Osteocyte (in vitro differentiated cells): ENCODE measurements around the gene ACOX3. TPM values are rescaled to one million over a fixed set of nuclear protein-coding genes. Genes with fewer than 3 reads are reported as not detected.
"Not testable (repeated sequence)": the region's sequence is repeated elsewhere in the genome, so short reads cannot be mapped to it uniquely, and the experiment has no call there.

Experiments
- DNase-seq: peaks from one replicate; pipeline ENCODE4 v3.0.0; 2021; ENCODE audit warnings: mixed read lengths; ENCODE audit not compliant: unreplicated experiment; ENCODE audit errors: extremely low spot score
- H3K27ac Mint-ChIP-seq: one replicate; pipeline ENCODE4 v1.8.0; 2021; ENCODE audit warnings: mild to moderate bottlenecking, mixed read lengths; ENCODE audit not compliant: unreplicated experiment
- H3K27me3 Mint-ChIP-seq: one replicate; pipeline ENCODE4 v1.8.0; 2021; ENCODE audit warnings: mixed read lengths; ENCODE audit not compliant: unreplicated experiment
- H3K36me3 Mint-ChIP-seq: one replicate; pipeline ENCODE4 v1.8.0; 2021; ENCODE audit warnings: mixed read lengths; ENCODE audit not compliant: unreplicated experiment
- H3K4me1 Mint-ChIP-seq: one replicate; pipeline ENCODE4 v1.8.0; 2021; ENCODE audit warnings: mixed read lengths; ENCODE audit not compliant: unreplicated experiment
- H3K4me3 Mint-ChIP-seq: one replicate; pipeline ENCODE4 v1.8.0; 2021; ENCODE audit warnings: mild to moderate bottlenecking, moderate library complexity, mixed read lengths; ENCODE audit not compliant: unreplicated experiment
- H3K9me3 Mint-ChIP-seq: one replicate; pipeline ENCODE4 v1.8.0; 2021; ENCODE audit warnings: mixed read lengths; ENCODE audit not compliant: unreplicated experiment
- total RNA-seq: library from RNA; stranded (reverse); gene quantifications from 2 replicates; pipeline ENCODE4 v1.2.1, GENCODE V29; 2021
- TF ChIP-seq, protein P1 (sequence below): fragments of 200-600 bp; sonication (generic); IDR thresholded peaks from 2 replicates; pipeline ENCODE4 v1.5.0; 2021; ENCODE audit warnings: antibody characterized with exemption, mild to moderate bottlenecking, moderate library complexity

Gene ACOX3
- total RNA-seq, 1 donor from 2014 or later = 25.2 TPM

DNA sequence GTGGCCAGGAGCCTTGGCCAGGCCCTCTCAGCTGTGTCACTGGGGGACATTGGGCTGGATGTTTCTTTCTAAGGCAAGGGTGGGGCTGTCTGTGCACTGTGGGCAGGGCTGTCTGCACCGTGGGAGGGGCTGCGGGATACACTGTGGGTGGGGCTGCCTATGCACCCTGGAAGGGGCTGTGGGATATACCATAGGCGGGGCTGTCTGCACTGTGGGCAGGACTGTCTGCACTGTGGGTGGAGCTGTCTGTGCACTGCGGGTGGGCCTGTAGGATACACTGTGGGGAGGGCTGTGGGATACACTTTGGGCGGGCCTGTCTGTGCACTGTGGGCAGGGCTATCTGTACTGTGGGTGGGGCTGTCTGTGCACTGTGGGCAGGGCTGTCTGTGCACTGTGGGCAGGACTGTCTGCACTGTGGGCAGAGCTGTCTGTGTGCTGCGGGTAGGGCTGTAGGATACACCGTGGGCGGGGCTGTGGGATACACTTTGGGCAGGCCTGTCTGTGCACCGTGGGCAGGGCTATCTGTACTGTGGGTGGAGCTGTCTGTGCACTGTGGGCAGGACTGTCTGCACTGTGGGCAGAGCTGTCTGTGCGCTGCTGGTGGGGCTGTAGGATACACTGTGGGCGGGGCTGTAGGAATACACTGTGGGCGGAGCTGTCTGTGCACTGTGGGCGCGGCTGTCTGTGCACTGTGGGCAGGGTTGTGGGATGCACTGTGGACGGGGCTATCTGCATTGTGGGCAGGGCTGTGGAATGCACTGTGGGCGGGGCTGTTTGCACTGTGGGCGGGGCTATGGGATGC lies 31.1 kb downstream of the ACOX3 start:
- H3K36me3 Mint-ChIP-seq = peaks cover 33% of the 10 kb centered on the region
- no peaks in the 10 kb centered on the region for H3K9me3 Mint-ChIP-seq
- TF ChIP-seq, protein P1, sequence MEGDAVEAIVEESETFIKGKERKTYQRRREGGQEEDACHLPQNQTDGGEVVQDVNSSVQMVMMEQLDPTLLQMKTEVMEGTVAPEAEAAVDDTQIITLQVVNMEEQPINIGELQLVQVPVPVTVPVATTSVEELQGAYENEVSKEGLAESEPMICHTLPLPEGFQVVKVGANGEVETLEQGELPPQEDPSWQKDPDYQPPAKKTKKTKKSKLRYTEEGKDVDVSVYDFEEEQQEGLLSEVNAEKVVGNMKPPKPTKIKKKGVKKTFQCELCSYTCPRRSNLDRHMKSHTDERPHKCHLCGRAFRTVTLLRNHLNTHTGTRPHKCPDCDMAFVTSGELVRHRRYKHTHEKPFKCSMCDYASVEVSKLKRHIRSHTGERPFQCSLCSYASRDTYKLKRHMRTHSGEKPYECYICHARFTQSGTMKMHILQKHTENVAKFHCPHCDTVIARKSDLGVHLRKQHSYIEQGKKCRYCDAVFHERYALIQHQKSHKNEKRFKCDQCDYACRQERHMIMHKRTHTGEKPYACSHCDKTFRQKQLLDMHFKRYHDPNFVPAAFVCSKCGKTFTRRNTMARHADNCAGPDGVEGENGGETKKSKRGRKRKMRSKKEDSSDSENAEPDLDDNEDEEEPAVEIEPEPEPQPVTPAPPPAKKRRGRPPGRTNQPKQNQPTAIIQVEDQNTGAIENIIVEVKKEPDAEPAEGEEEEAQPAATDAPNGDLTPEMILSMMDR = no peak
- H3K4me3 Mint-ChIP-seq = no peak overlapping the region
- no peak for DNase-seq
- peaks cover 11% of the 10 kb centered on the region for H3K4me1 Mint-ChIP-seq
- no peak overlapping the region for H3K27ac Mint-ChIP-seq
- H3K27me3 Mint-ChIP-seq = no peaks in the 10 kb centered on the region

DNA sequence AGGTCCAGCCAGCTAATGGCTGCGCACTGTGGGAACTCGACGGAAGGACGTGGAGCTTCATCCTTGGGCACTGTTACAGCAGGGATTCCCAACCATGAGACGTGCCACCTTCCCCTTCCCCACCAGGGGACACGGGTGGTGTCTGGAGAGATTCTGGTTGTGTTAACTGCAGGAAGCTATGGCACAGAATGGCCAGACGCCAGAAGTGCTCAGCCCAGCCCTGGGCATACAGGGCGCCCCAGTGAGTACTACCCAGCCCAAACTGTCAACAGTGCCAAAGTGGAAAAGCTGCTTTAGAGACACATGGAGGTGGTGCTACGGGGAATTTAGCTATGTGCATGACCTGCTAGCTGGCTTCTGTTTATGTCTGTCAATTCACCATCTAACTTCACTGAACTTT lies 32.8 kb downstream of the ACOX3 start:
- peaks cover 14% of the 10 kb centered on the region for H3K4me1 Mint-ChIP-seq
- DNase-seq = no peak
- no peaks in the 10 kb centered on the region for H3K9me3 Mint-ChIP-seq
- H3K27me3 Mint-ChIP-seq = no peaks in the 10 kb centered on the region
- TF ChIP-seq, protein P1 = no peak
- no peak overlapping the region for H3K4me3 Mint-ChIP-seq
- no peak overlapping the region for H3K27ac Mint-ChIP-seq
- H3K36me3 Mint-ChIP-seq = peaks cover 28% of the 10 kb centered on the region

DNA sequence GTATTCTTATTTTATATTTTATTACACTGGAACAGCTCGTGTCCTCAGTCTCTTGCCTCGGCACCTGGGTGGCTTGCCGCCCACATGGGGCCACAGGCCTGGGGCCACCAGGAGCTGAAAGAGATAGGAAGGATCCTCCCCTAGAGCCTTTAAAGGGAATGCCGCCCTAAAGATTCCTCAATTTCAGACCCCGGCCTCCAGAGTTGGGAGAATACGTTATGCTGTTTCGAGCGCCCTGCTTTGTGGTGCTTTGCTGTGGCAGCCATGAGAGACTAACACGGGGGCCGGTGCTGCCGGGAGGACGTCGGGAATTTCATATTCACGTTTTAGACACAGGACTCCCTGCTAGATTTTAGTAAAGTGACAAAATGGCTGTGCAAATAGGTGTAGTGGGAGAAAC lies 33.2 kb downstream of the ACOX3 start:
- Mint-ChIP-seq H3K27me3 (no peaks in the 10 kb centered on the region), H3K36me3 (peaks cover 27% of the 10 kb centered on the region), H3K4me3 (no peak overlapping the region), H3K4me1 (peaks cover 16% of the 10 kb centered on the region), H3K27ac (no peak overlapping the region), H3K9me3 (no peaks in the 10 kb centered on the region)
- TF ChIP-seq, protein P1 = no peak
- DNase-seq = no peak

DNA sequence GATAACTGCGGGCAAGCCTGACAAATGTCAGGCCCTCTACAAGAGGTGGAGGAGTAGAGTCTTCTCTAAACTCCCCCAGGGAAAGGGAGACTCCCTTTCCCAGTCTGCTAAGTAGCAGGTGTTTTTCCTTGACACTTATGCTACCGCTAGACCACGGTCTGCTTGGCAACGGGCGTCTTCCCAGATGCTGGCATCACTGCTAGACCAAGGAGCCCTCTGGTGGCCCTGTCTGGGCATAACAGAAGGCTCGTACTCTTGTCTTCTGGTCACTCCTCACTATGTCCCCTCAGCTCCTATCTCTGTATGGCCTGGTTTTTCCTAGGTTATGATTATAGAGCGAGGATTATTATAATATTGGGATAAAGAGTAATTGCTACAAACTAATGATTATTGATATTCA lies 33.6 kb downstream of the ACOX3 start:
- not testable (repeated sequence) for H3K9me3 Mint-ChIP-seq, DNase-seq, H3K4me3 Mint-ChIP-seq, H3K27me3 Mint-ChIP-seq, H3K27ac Mint-ChIP-seq
- Mint-ChIP-seq H3K36me3 (peaks cover 24% of the 10 kb centered on the region), H3K4me1 (peaks cover 16% of the 10 kb centered on the region)
- TF ChIP-seq, protein P1 = peak; percentile 59

DNA sequence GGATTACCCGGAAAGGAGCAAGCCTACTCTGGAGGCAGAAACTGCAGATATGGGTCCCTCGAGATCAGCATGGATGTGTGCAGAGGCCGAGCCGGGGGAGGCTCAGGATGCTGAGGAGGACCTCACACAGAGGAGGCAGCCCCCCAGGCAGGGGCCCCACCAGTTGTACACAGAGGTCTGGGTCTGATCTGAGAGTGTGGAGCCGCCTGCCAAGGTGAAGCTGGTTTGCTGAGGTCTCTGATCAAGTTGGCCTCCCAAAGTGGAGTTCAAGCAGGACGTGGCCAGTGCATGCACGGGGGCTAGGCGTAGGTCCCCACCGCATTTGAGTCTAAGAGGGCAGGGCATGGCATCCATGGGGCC lies 35.0 kb downstream of the ACOX3 start:
- TF ChIP-seq, protein P1 = no peak
- no peak for DNase-seq
- no peak overlapping the region for H3K4me3 Mint-ChIP-seq
- H3K27me3 Mint-ChIP-seq = no peaks in the 10 kb centered on the region
- no peaks in the 10 kb centered on the region for H3K9me3 Mint-ChIP-seq
- no peak overlapping the region for H3K27ac Mint-ChIP-seq
- H3K4me1 Mint-ChIP-seq = peaks cover 10% of the 10 kb centered on the region
- H3K36me3 Mint-ChIP-seq = peaks cover 24% of the 10 kb centered on the region
